LHCN-M2 (cell line): ENCODE measurements around the gene LRRC23. TPM values are rescaled to one million over a fixed set of nuclear protein-coding genes. Genes with fewer than 3 reads are reported as not detected.

Experiments
- DNase-seq: peaks from one replicate; pipeline ENCODE4 v3.0.0-alpha.2; 2012; ENCODE audit warnings: low read depth
- total RNA-seq: library from RNA; depleted of rRNA; stranded (reverse); fragments of >200 nt; gene quantifications from 2 replicates; pipeline ENCODE4 v1.2.3, GENCODE V29; 2014

LRRC23 gene
- total RNA-seq, 1 experiment from 2014 or later: 5.3 TPM

GRCh38 chr12:6943722-6944380, 39.2 kb downstream of the LRRC23 start, which contains the start of the genes C12orf57 and RNU7-1:
C12orf57 (plus strand) TSS chr12:6944022; CDS start chr12:6944122, 100 bp downstream.
RNU7-1 (plus strand) TSS chr12:6943816.
- peak; percentile 94 for DNase-seq

GRCh38 chr12:6944381-6945186, 40.0 kb downstream of the LRRC23 start:
- DNase-seq: peak; percentile 90

- DNase-seq: no peak
Measured at GRCh38 chr12:6945613-6946012, 41.0 kb downstream of the LRRC23 start.

GRCh38 chr12:6946033-6946919, 41.7 kb downstream of the LRRC23 start:
- DNase-seq: no peak

GRCh38 chr12:6946920-6947374, 42.3 kb downstream of the LRRC23 start:
- no peak for DNase-seq

- no peak for DNase-seq
Measured at GRCh38 chr12:6947615-6948014, 43.0 kb downstream of the LRRC23 start.

- no peak for DNase-seq
Measured at GRCh38 chr12:6948873-6949594, 44.4 kb downstream of the LRRC23 start.

- DNase-seq: no peak
Measured at GRCh38 chr12:6950401-6950801, 45.8 kb downstream of the LRRC23 start.

GRCh38 chr12:6950811-6951540, 46.4 kb downstream of the LRRC23 start, which contains the start of gene PTPN6:
PTPN6 (plus strand) TSS chr12:6951356; CDS start chr12:6951513, 157 bp downstream.
- no peak for DNase-seq

- DNase-seq: no peak
Measured at GRCh38 chr12:6951551-6952120, 47.0 kb downstream of the LRRC23 start.

GRCh38 chr12:6952121-6952862, 47.7 kb downstream of the LRRC23 start:
- DNase-seq: no peak

GRCh38 chr12:6952863-6953441, 48.3 kb downstream of the LRRC23 start:
- DNase-seq: no peak

GRCh38 chr12:6953442-6954315, 49.1 kb downstream of the LRRC23 start:
- DNase-seq: no peak

- DNase-seq: no peak
Measured at GRCh38 chr12:6954316-6955107, 49.9 kb downstream of the LRRC23 start.

GRCh38 chr12:6955108-6956020, 50.7 kb downstream of the LRRC23 start:
- no peak for DNase-seq
